ENCODE data around the gene FLRT2.

The FLRT2 gene

GRCh38 chr14:85529803-85530574 is at the start of gene FLRT2:
Gene FLRT2 (plus strand): TSS chr14:85530144. CDS start chr14:85621515, 91,371 bp downstream.
- peak; percentile 42 for DNase-seq (ENCODE audit: low spot score)

GRCh38 chr14:85481471-85481870 is 48.5 kb upstream of the FLRT2 start:
- no peak for DNase-seq (ENCODE audit: low spot score)

GRCh38 chr14:85482552-85482951 is 47.4 kb upstream of the FLRT2 start:
- no peak for DNase-seq (ENCODE audit: low spot score)

GRCh38 chr14:85483037-85483436 is 46.9 kb upstream of the FLRT2 start:
- no peak for DNase-seq (ENCODE audit: low spot score)

- no peak for DNase-seq (ENCODE audit: low spot score)
Measured at GRCh38 chr14:85483652-85484051, 46.3 kb upstream of the FLRT2 start.

GRCh38 chr14:85487215-85487614 is 42.7 kb upstream of the FLRT2 start:
- no peak for DNase-seq (ENCODE audit: low spot score)

- DNase-seq (ENCODE audit: low spot score): no peak
Measured at GRCh38 chr14:85501751-85502150, 28.2 kb upstream of the FLRT2 start.

GRCh38 chr14:85508863-85509262 is 21.1 kb upstream of the FLRT2 start:
- no peak for DNase-seq (ENCODE audit: low spot score)

GRCh38 chr14:85512451-85512850 is 17.5 kb upstream of the FLRT2 start:
- DNase-seq (ENCODE audit: low spot score): no peak

- no peak for DNase-seq (ENCODE audit: low spot score)
Measured at GRCh38 chr14:85514487-85514886, 15.5 kb upstream of the FLRT2 start.

- no peak for DNase-seq (ENCODE audit: low spot score)
Measured at GRCh38 chr14:85516239-85517113, 13.5 kb upstream of the FLRT2 start.

- DNase-seq (ENCODE audit: low spot score): no peak
Measured at GRCh38 chr14:85517114-85517688, 12.7 kb upstream of the FLRT2 start.

- DNase-seq (ENCODE audit: low spot score): no peak
Measured at GRCh38 chr14:85519661-85520305, 10.2 kb upstream of the FLRT2 start.

- DNase-seq (ENCODE audit: low spot score): no peak
Measured at GRCh38 chr14:85520581-85520980, 9.4 kb upstream of the FLRT2 start.

GRCh38 chr14:85523624-85524023 is 6.3 kb upstream of the FLRT2 start:
- no peak for DNase-seq (ENCODE audit: low spot score)

GRCh38 chr14:85527006-85527405 is 2.9 kb upstream of the FLRT2 start:
- DNase-seq (ENCODE audit: low spot score): no peak

- DNase-seq (ENCODE audit: low spot score): no peak
Measured at GRCh38 chr14:85527445-85528035, 2.4 kb upstream of the FLRT2 start.

- peak; percentile 60 for DNase-seq (ENCODE audit: low spot score)
Measured at GRCh38 chr14:85528080-85528896, 1.7 kb upstream of the FLRT2 start.

- DNase-seq (ENCODE audit: low spot score): no peak
Measured at GRCh38 chr14:85528897-85529631, 880 bp upstream of the FLRT2 start.

- no peak for DNase-seq (ENCODE audit: low spot score)
Measured at GRCh38 chr14:85530626-85531025, 682 bp downstream of the FLRT2 start.

Measured in D341Med (cell line).